ENCODE results near the gene MYO1D. TPM values are rescaled to one million over a fixed set of nuclear protein-coding genes. Genes with fewer than 3 reads are reported as not detected.
"Not testable (repeated sequence)": the region's sequence is repeated elsewhere in the genome, so short reads cannot be mapped to it uniquely, and the experiment has no call there.

Gene MYO1D
- total and polyA plus RNA-seq, 8 donors: 11.6 to 727 (median 73.4) TPM

- DNase-seq: no peak
- intact Hi-C loops (cut with DNase I; ENCODE audit: low total_unique reads): no loop called here
- Histone ChIP-seq H3K36me3 (peaks cover 0 to 37% (median 27%) of the 10 kb centered on the region in 4 donors), H3K27me3 (no peaks in the 10 kb centered on the region), H3K9me3 (no peaks in the 10 kb centered on the region), H3K4me3 (no peak overlapping the region), H3K27ac (no peak overlapping the region), H3K4me1 (no peaks in the 10 kb centered on the region)
- TF ChIP-seq POLR2AphosphoS5 (IDR thresholded peaks at IDR 0.05): no peak
- no peak for TF ChIP-seq EP300 (IDR thresholded peaks at IDR 0.05)
- TF ChIP-seq POLR2A (IDR thresholded peaks at IDR 0.05): no peak
- TF ChIP-seq CTCF (IDR thresholded peaks at IDR 0.05): no peak
- WGBS, 5 donors: 88 to 96% (median 92%) methylated on average over 1 of the region's 1 CpG
Observed at GRCh38 chr17:32719689-32720088, 157.2 kb downstream of the MYO1D start.

- 90 to 95% (median 91%) methylated on average over 3 of the region's 3 CpGs for WGBS, 5 donors
- H3K27me3 ChIP-seq; H3K4me1 ChIP-seq; H3K4me3 ChIP-seq; H3K9me3 ChIP-seq; H3K27ac ChIP-seq; DNase-seq; intact Hi-C loops (cut with DNase I; ENCODE audit: low total_unique reads): not testable (repeated sequence)
- peaks cover 7 to 42% (median 25%) of the 10 kb centered on the region in 4 donors for H3K36me3 ChIP-seq
Observed at GRCh38 chr17:32714922-32715321, 162.0 kb downstream of the MYO1D start.

GRCh38 chr17:32714206-32714605 is 162.7 kb downstream of the MYO1D start:
- DNase-seq; H3K27me3 ChIP-seq; intact Hi-C loops (cut with DNase I; ENCODE audit: low total_unique reads); H3K9me3 ChIP-seq; H3K27ac ChIP-seq; H3K4me3 ChIP-seq: not testable (repeated sequence)
- Histone ChIP-seq H3K4me1 (peaks cover 0 to 16% (median 2%) of the 10 kb centered on the region in 4 donors), H3K36me3 (peaks cover 7 to 38% (median 25%) of the 10 kb centered on the region in 4 donors)
- WGBS, 5 donors: 97 to 100% (median 99%) methylated on average over 3 of the region's 3 CpGs

- intact Hi-C loops (cut with DNase I; ENCODE audit: low total_unique reads): no loop called here
- no peak overlapping the region for H3K4me3 ChIP-seq
- no peaks in the 10 kb centered on the region for H3K27me3 ChIP-seq
- H3K27ac ChIP-seq: no peak overlapping the region
- H3K4me1 ChIP-seq: peaks cover 0 to 17% (median 2%) of the 10 kb centered on the region in 4 donors
- TF ChIP-seq POLR2A (IDR thresholded peaks at IDR 0.05) (no peak), POLR2AphosphoS5 (IDR thresholded peaks at IDR 0.05) (no peak), EP300 (IDR thresholded peaks at IDR 0.05) (no peak), CTCF (IDR thresholded peaks at IDR 0.05) (no peak)
- peaks cover 7 to 32% (median 22%) of the 10 kb centered on the region in 4 donors for H3K36me3 ChIP-seq
- DNase-seq: no peak
- no peaks in the 10 kb centered on the region for H3K9me3 ChIP-seq
Observed at GRCh38 chr17:32713081-32713480, 163.8 kb downstream of the MYO1D start.

- peaks cover 7 to 32% (median 18%) of the 10 kb centered on the region in 4 donors for H3K36me3 ChIP-seq
- H3K9me3 ChIP-seq: no peaks in the 10 kb centered on the region
- peaks cover 0 to 17% (median 2%) of the 10 kb centered on the region in 4 donors for H3K4me1 ChIP-seq
- DNase-seq: no peak
- H3K27me3 ChIP-seq: no peaks in the 10 kb centered on the region
- no peak overlapping the region for H3K4me3 ChIP-seq
- intact Hi-C loops (cut with DNase I; ENCODE audit: low total_unique reads): no loop called here
- no peak overlapping the region for H3K27ac ChIP-seq
- TF ChIP-seq POLR2A (IDR thresholded peaks at IDR 0.05) (no peak), CTCF (IDR thresholded peaks at IDR 0.05) (no peak), POLR2AphosphoS5 (IDR thresholded peaks at IDR 0.05) (no peak), EP300 (IDR thresholded peaks at IDR 0.05) (no peak)
Observed at GRCh38 chr17:32709562-32709961, 167.4 kb downstream of the MYO1D start.
